B cell (primary cell): ENCODE results near the gene ZNRF2.
"Not testable (repeated sequence)": the region's sequence is repeated elsewhere in the genome, so short reads cannot be mapped to it uniquely, and the experiment has no call there.

Experiments used
- EZH2 ChIP-seq: IDR thresholded peaks from 2 replicates; pipeline ENCODE4 v1.6.1; 2012; ENCODE audit warnings: borderline replicate concordance, low read depth, mild to moderate bottlenecking, moderate library complexity, low read length; ENCODE audit not compliant: insufficient read depth, poor library complexity, severe bottlenecking
- TF ChIP-seq, protein P1 (sequence below): fragments of 200-600 bp; IDR thresholded peaks from one replicate; pipeline ENCODE4 v1.8.0; 2022; ENCODE audit warnings: antibody characterized with exemption, mild to moderate bottlenecking

DNA sequence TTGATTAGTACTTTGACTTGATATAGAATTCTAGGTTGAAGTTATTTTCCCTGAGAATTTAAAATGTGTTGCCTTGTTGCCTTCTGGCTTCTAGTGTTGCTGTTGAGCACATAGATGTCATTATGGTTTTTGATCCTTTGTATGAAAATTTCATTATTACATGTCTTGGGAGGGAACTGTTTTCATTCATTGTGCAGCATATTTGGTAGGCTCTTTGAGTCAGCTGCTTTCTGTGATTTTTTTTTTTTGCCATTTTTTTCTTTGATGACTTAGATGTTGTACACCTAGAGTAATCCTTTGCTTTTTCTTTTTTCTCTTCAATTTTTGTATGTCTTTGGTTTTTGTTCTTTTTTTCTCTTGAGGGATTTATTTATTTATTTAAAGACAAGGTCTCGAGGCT is 13.1 kb downstream of the ZNRF2 start:
- TF ChIP-seq, protein P1, sequence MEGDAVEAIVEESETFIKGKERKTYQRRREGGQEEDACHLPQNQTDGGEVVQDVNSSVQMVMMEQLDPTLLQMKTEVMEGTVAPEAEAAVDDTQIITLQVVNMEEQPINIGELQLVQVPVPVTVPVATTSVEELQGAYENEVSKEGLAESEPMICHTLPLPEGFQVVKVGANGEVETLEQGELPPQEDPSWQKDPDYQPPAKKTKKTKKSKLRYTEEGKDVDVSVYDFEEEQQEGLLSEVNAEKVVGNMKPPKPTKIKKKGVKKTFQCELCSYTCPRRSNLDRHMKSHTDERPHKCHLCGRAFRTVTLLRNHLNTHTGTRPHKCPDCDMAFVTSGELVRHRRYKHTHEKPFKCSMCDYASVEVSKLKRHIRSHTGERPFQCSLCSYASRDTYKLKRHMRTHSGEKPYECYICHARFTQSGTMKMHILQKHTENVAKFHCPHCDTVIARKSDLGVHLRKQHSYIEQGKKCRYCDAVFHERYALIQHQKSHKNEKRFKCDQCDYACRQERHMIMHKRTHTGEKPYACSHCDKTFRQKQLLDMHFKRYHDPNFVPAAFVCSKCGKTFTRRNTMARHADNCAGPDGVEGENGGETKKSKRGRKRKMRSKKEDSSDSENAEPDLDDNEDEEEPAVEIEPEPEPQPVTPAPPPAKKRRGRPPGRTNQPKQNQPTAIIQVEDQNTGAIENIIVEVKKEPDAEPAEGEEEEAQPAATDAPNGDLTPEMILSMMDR: not testable (repeated sequence)
- TF ChIP-seq EZH2: not testable (repeated sequence)
